ENCODE measurements around the gene ZNF385D.

Gene ZNF385D

GRCh38 chr3:21750831-21751391, at the start of gene ZNF385D:
Gene ZNF385D, minus strand, starts transcription at chr3:21751210. Its CDS starts 294 bp downstream, at chr3:21750916.
- no peak for DNase-seq (ENCODE audit: low read depth in 2 of 2)

GRCh38 chr3:21798356-21799088, 47.5 kb upstream of the ZNF385D start:
- no peak for DNase-seq (ENCODE audit: low read depth in 2 of 2)

- no peak for DNase-seq (ENCODE audit: low read depth in 2 of 2)
Observed at GRCh38 chr3:21795921-21796320, 44.9 kb upstream of the ZNF385D start.

GRCh38 chr3:21795152-21795837, 44.3 kb upstream of the ZNF385D start:
- no peak for DNase-seq (ENCODE audit: low read depth in 2 of 2)

GRCh38 chr3:21794291-21794690, 43.3 kb upstream of the ZNF385D start:
- DNase-seq (ENCODE audit: low read depth in 2 of 2), result no peak

GRCh38 chr3:21792176-21792575, 41.2 kb upstream of the ZNF385D start:
- DNase-seq (ENCODE audit: low read depth in 2 of 2), result no peak

- no peak for DNase-seq (ENCODE audit: low read depth in 2 of 2)
Observed at GRCh38 chr3:21791356-21791755, 40.3 kb upstream of the ZNF385D start.

- DNase-seq (ENCODE audit: low read depth in 2 of 2), result no peak
Observed at GRCh38 chr3:21790466-21790865, 39.5 kb upstream of the ZNF385D start.

- no peak for DNase-seq (ENCODE audit: low read depth in 2 of 2)
Observed at GRCh38 chr3:21789730-21790129, 38.7 kb upstream of the ZNF385D start.

GRCh38 chr3:21786438-21786797, 35.4 kb upstream of the ZNF385D start:
- DNase-seq (ENCODE audit: low read depth in 2 of 2), result no peak

GRCh38 chr3:21785765-21786437, 34.9 kb upstream of the ZNF385D start:
- DNase-seq (ENCODE audit: low read depth in 2 of 2), result no peak

- no peak for DNase-seq (ENCODE audit: low read depth in 2 of 2)
Observed at GRCh38 chr3:21783839-21784238, 32.8 kb upstream of the ZNF385D start.

- no peak for DNase-seq (ENCODE audit: low read depth in 2 of 2)
Observed at GRCh38 chr3:21781355-21781754, 30.3 kb upstream of the ZNF385D start.

- no peak for DNase-seq (ENCODE audit: low read depth in 2 of 2)
Observed at GRCh38 chr3:21779909-21780308, 28.9 kb upstream of the ZNF385D start.

- no peak for DNase-seq (ENCODE audit: low read depth in 2 of 2)
Observed at GRCh38 chr3:21778715-21779114, 27.7 kb upstream of the ZNF385D start.

GRCh38 chr3:21777821-21778220, 26.8 kb upstream of the ZNF385D start:
- no peak for DNase-seq (ENCODE audit: low read depth in 2 of 2)

- no peak for DNase-seq (ENCODE audit: low read depth in 2 of 2)
Observed at GRCh38 chr3:21766002-21766401, 15.0 kb upstream of the ZNF385D start.

GRCh38 chr3:21755896-21756295, 4.9 kb upstream of the ZNF385D start:
- DNase-seq (ENCODE audit: low read depth in 2 of 2), result no peak

- DNase-seq (ENCODE audit: low read depth in 2 of 2), result no peak
Observed at GRCh38 chr3:21754839-21755238, 3.8 kb upstream of the ZNF385D start.

GRCh38 chr3:21752749-21753347, 1.8 kb upstream of the ZNF385D start:
- no peak for DNase-seq (ENCODE audit: low read depth in 2 of 2)

GRCh38 chr3:21751886-21752285, 876 bp upstream of the ZNF385D start:
- DNase-seq (ENCODE audit: low read depth in 2 of 2), result no peak

GRCh38 chr3:21750080-21750696, 822 bp downstream of the ZNF385D start:
- no peak for DNase-seq (ENCODE audit: low read depth in 2 of 2)
